ENCODE measurements around the gene HTR2C. TPM values are rescaled to one million over a fixed set of nuclear protein-coding genes. Genes with fewer than 3 reads are reported as not detected.

The HTR2C gene
- total and polyA plus RNA-seq, 3 experiments from 2014 or later, result not detected

GRCh38 chrX:114774691-114775090 is 190.8 kb downstream of the HTR2C start:
- Mint-ChIP-seq H3K9me3 (peaks cover 0 to 12% (median 6%) of the 10 kb centered on the region in 5 donors), H3K4me3 (no peak overlapping the region), H3K4me1 (no peaks in the 10 kb centered on the region), H3K27me3 (peaks cover 0 to 1% of the 10 kb centered on the region in 2 donors), H3K27ac (no peak overlapping the region), H3K36me3 (no peaks in the 10 kb centered on the region)
- Histone ChIP-seq H3K4me1 (ENCODE audit: insufficient read depth, low read length) (no peaks in the 10 kb centered on the region), H3K9me3 (ENCODE audit: low read length) (no peaks in the 10 kb centered on the region), H3K4me3 (ENCODE audit: low read length) (no peak overlapping the region), H3K27ac (ENCODE audit: low read depth, low read length) (no peak overlapping the region), H3K27me3 (ENCODE audit: insufficient read depth, low read length, poor library complexity, severe bottlenecking) (no peaks in the 10 kb centered on the region), H3K36me3 (ENCODE audit: insufficient read depth, low read length) (no peaks in the 10 kb centered on the region)
- POLR2A ChIA-PET, result no interaction called here
- CTCF ChIA-PET, result no interaction called here
- DNase-seq, result no peak

GRCh38 chrX:114782925-114783324 is 199.0 kb downstream of the HTR2C start:
- Mint-ChIP-seq H3K9me3 (peaks cover 0 to 10% (median 2%) of the 10 kb centered on the region in 5 donors), H3K36me3 (no peaks in the 10 kb centered on the region), H3K4me1 (no peaks in the 10 kb centered on the region), H3K4me3 (no peak overlapping the region), H3K27ac (no peak overlapping the region), H3K27me3 (peaks cover 0 to 4% of the 10 kb centered on the region in 2 donors)
- Histone ChIP-seq H3K4me3 (ENCODE audit: low read length) (no peak overlapping the region), H3K4me1 (ENCODE audit: insufficient read depth, low read length) (no peaks in the 10 kb centered on the region), H3K27me3 (ENCODE audit: insufficient read depth, low read length, poor library complexity, severe bottlenecking) (no peaks in the 10 kb centered on the region), H3K27ac (ENCODE audit: low read depth, low read length) (no peak overlapping the region), H3K36me3 (ENCODE audit: insufficient read depth, low read length) (no peaks in the 10 kb centered on the region), H3K9me3 (ENCODE audit: low read length) (no peaks in the 10 kb centered on the region)
- POLR2A ChIA-PET, result no interaction called here
- CTCF ChIA-PET, result no interaction called here
- DNase-seq, result no peak

DNA sequence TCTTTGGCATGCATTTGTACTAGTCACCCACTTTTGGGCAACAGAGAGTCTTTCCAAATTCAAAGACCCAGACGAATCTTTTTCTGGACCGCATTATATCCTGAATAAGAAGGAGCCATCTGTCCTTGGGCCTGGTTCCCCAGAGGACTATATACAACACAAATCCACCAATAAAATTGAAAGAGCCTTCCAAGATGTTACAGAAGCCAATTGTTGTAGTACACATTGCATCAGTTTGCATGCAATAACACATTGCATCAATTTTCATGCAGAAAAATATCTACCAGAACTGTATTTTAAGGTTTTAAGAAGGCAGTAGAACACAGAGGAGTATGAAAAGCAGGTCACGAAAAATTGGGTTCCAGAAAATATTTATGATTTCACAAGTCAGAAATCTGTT is 203.2 kb downstream of the HTR2C start:
- Histone ChIP-seq H3K4me1 (ENCODE audit: insufficient read depth, low read length) (no peaks in the 10 kb centered on the region), H3K27me3 (ENCODE audit: insufficient read depth, low read length, poor library complexity, severe bottlenecking) (no peaks in the 10 kb centered on the region), H3K4me3 (ENCODE audit: low read length) (no peak overlapping the region), H3K9me3 (ENCODE audit: low read length) (no peaks in the 10 kb centered on the region), H3K36me3 (ENCODE audit: insufficient read depth, low read length) (no peaks in the 10 kb centered on the region), H3K27ac (ENCODE audit: low read depth, low read length) (no peak overlapping the region)
- POLR2A ChIA-PET, result no interaction called here
- CTCF ChIA-PET, result no interaction called here
- no peak overlapping the region for H3K4me3 Mint-ChIP-seq
- no peaks in the 10 kb centered on the region for H3K36me3 Mint-ChIP-seq
- H3K27ac Mint-ChIP-seq, result no peak overlapping the region
- DNase-seq, result no peak
- peaks cover 0 to 2% of the 10 kb centered on the region in 2 donors for H3K27me3 Mint-ChIP-seq
- H3K9me3 Mint-ChIP-seq, result peaks cover 0 to 6% (median 0%) of the 10 kb centered on the region in 5 donors
- H3K4me1 Mint-ChIP-seq, result no peaks in the 10 kb centered on the region

- H3K4me3 Mint-ChIP-seq, result no peak overlapping the region
- Histone ChIP-seq H3K9me3 (ENCODE audit: low read length) (no peaks in the 10 kb centered on the region), H3K4me3 (ENCODE audit: low read length) (no peak overlapping the region), H3K36me3 (ENCODE audit: insufficient read depth, low read length) (no peaks in the 10 kb centered on the region), H3K27me3 (ENCODE audit: insufficient read depth, low read length, poor library complexity, severe bottlenecking) (no peaks in the 10 kb centered on the region), H3K4me1 (ENCODE audit: insufficient read depth, low read length) (no peaks in the 10 kb centered on the region), H3K27ac (ENCODE audit: low read depth, low read length) (no peak overlapping the region)
- POLR2A ChIA-PET, result no interaction called here
- no peak overlapping the region for H3K27ac Mint-ChIP-seq
- no peak for DNase-seq
- H3K4me1 Mint-ChIP-seq, result no peaks in the 10 kb centered on the region
- CTCF ChIA-PET, result no interaction called here
- no peaks in the 10 kb centered on the region for H3K36me3 Mint-ChIP-seq
- peaks cover 0 to 5% (median 0%) of the 10 kb centered on the region in 5 donors for H3K9me3 Mint-ChIP-seq
- no peaks in the 10 kb centered on the region for H3K27me3 Mint-ChIP-seq
These were observed 213.6 kb downstream of the HTR2C start for GRCh38 chrX:114797494-114797893.

- Histone ChIP-seq H3K4me3 (ENCODE audit: low read length) (no peak overlapping the region), H3K27ac (ENCODE audit: low read depth, low read length) (no peak overlapping the region), H3K9me3 (ENCODE audit: low read length) (no peaks in the 10 kb centered on the region), H3K4me1 (ENCODE audit: insufficient read depth, low read length) (no peaks in the 10 kb centered on the region), H3K36me3 (ENCODE audit: insufficient read depth, low read length) (no peaks in the 10 kb centered on the region), H3K27me3 (ENCODE audit: insufficient read depth, low read length, poor library complexity, severe bottlenecking) (no peaks in the 10 kb centered on the region)
- ChIA-PET CTCF (no interaction called here), POLR2A (no interaction called here)
- no peaks in the 10 kb centered on the region for H3K36me3 Mint-ChIP-seq
- H3K4me1 Mint-ChIP-seq, result no peaks in the 10 kb centered on the region
- H3K27me3 Mint-ChIP-seq, result no peaks in the 10 kb centered on the region
- H3K9me3 Mint-ChIP-seq, result peaks cover 0 to 3% (median 0%) of the 10 kb centered on the region in 5 donors
- H3K4me3 Mint-ChIP-seq, result no peak overlapping the region
- no peak for DNase-seq
- H3K27ac Mint-ChIP-seq, result no peak overlapping the region
These were observed 215.0 kb downstream of the HTR2C start for GRCh38 chrX:114798907-114799306.

- H3K27me3 Mint-ChIP-seq, result no peaks in the 10 kb centered on the region
- H3K4me3 Mint-ChIP-seq, result no peak overlapping the region
- Histone ChIP-seq H3K27ac (ENCODE audit: low read depth, low read length) (no peak overlapping the region), H3K4me3 (ENCODE audit: low read length) (no peak overlapping the region), H3K9me3 (ENCODE audit: low read length) (no peaks in the 10 kb centered on the region), H3K4me1 (ENCODE audit: insufficient read depth, low read length) (no peaks in the 10 kb centered on the region), H3K27me3 (ENCODE audit: insufficient read depth, low read length, poor library complexity, severe bottlenecking) (no peaks in the 10 kb centered on the region), H3K36me3 (ENCODE audit: insufficient read depth, low read length) (no peaks in the 10 kb centered on the region)
- H3K27ac Mint-ChIP-seq, result no peak overlapping the region
- no peaks in the 10 kb centered on the region for H3K4me1 Mint-ChIP-seq
- DNase-seq, result no peak
- POLR2A ChIA-PET, result no interaction called here
- CTCF ChIA-PET, result no interaction called here
- H3K9me3 Mint-ChIP-seq, result no peaks in the 10 kb centered on the region
- no peaks in the 10 kb centered on the region for H3K36me3 Mint-ChIP-seq
These were observed 216.8 kb downstream of the HTR2C start for GRCh38 chrX:114800719-114801118.

- no peak overlapping the region for H3K4me3 ChIP-seq (ENCODE audit: low read length)
- no peaks in the 10 kb centered on the region for H3K36me3 ChIP-seq (ENCODE audit: insufficient read depth, low read length)
- no peak overlapping the region for H3K27ac ChIP-seq (ENCODE audit: low read depth, low read length)
- POLR2A ChIA-PET, result no interaction called here
- Mint-ChIP-seq H3K4me3 (no peak overlapping the region), H3K36me3 (no peaks in the 10 kb centered on the region), H3K27me3 (no peaks in the 10 kb centered on the region), H3K9me3 (peaks cover 0 to 3% (median 0%) of the 10 kb centered on the region in 5 donors), H3K4me1 (no peaks in the 10 kb centered on the region), H3K27ac (no peak overlapping the region)
- H3K9me3 ChIP-seq (ENCODE audit: low read length), result no peaks in the 10 kb centered on the region
- no peak for DNase-seq
- no peaks in the 10 kb centered on the region for H3K27me3 ChIP-seq (ENCODE audit: insufficient read depth, low read length, poor library complexity, severe bottlenecking)
- no peaks in the 10 kb centered on the region for H3K4me1 ChIP-seq (ENCODE audit: insufficient read depth, low read length)
- CTCF ChIA-PET, result no interaction called here
These were observed 235.6 kb downstream of the HTR2C start for GRCh38 chrX:114819509-114819908.

DNA sequence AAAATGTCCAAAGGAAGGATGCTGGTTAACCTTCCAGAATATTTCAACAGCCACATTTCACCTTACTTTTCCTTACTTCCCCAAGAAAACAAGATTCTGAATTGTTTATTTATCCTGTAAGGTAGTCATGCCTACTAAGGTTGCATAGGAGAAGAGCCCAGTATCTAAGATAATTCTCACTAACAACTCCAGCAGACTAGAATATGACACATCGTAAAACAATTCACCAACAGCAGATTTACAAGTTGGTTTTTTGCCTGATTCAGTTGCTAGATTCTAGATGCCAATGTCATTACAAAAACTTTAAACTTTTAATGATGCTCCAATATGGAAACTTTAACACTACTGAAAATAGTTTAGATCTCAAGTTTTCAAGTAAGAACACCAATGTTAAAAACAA is 257.2 kb downstream of the HTR2C start:
- H3K4me3 ChIP-seq (ENCODE audit: low read length), result no peak overlapping the region
- H3K4me1 Mint-ChIP-seq, result no peaks in the 10 kb centered on the region
- H3K27ac Mint-ChIP-seq, result no peak overlapping the region
- CTCF ChIA-PET, result no interaction called here
- no peaks in the 10 kb centered on the region for H3K36me3 Mint-ChIP-seq
- peaks cover 0 to 10% (median 6%) of the 10 kb centered on the region in 5 donors for H3K9me3 Mint-ChIP-seq
- H3K36me3 ChIP-seq (ENCODE audit: insufficient read depth, low read length), result no peaks in the 10 kb centered on the region
- no peak for DNase-seq
- peaks cover 0 to 11% of the 10 kb centered on the region in 2 donors for H3K27me3 Mint-ChIP-seq
- no peaks in the 10 kb centered on the region for H3K4me1 ChIP-seq (ENCODE audit: insufficient read depth, low read length)
- no peaks in the 10 kb centered on the region for H3K9me3 ChIP-seq (ENCODE audit: low read length)
- H3K27me3 ChIP-seq (ENCODE audit: insufficient read depth, low read length, poor library complexity, severe bottlenecking), result no peaks in the 10 kb centered on the region
- H3K4me3 Mint-ChIP-seq, result no peak overlapping the region
- H3K27ac ChIP-seq (ENCODE audit: low read depth, low read length), result no peak overlapping the region
- POLR2A ChIA-PET, result no interaction called here

GRCh38 chrX:114842181-114842580 is 258.3 kb downstream of the HTR2C start:
- Mint-ChIP-seq H3K9me3 (peaks cover 0 to 10% (median 6%) of the 10 kb centered on the region in 5 donors), H3K36me3 (no peaks in the 10 kb centered on the region), H3K27ac (peak overlapping the region in 1 of 8 donors; percentile 15), H3K4me1 (no peaks in the 10 kb centered on the region), H3K27me3 (peaks cover 0 to 7% of the 10 kb centered on the region in 2 donors), H3K4me3 (no peak overlapping the region)
- Histone ChIP-seq H3K9me3 (ENCODE audit: low read length) (no peaks in the 10 kb centered on the region), H3K27ac (ENCODE audit: low read depth, low read length) (no peak overlapping the region), H3K4me1 (ENCODE audit: insufficient read depth, low read length) (no peaks in the 10 kb centered on the region), H3K27me3 (ENCODE audit: insufficient read depth, low read length, poor library complexity, severe bottlenecking) (no peaks in the 10 kb centered on the region), H3K36me3 (ENCODE audit: insufficient read depth, low read length) (no peaks in the 10 kb centered on the region), H3K4me3 (ENCODE audit: low read length) (no peak overlapping the region)
- no peak for DNase-seq
- ChIA-PET CTCF (no interaction called here), POLR2A (no interaction called here)

Measured in CD8-positive, alpha-beta memory T cell (primary cell).